ENCODE measurements around the gene CSNK1G1.

The CSNK1G1 gene

DNA sequence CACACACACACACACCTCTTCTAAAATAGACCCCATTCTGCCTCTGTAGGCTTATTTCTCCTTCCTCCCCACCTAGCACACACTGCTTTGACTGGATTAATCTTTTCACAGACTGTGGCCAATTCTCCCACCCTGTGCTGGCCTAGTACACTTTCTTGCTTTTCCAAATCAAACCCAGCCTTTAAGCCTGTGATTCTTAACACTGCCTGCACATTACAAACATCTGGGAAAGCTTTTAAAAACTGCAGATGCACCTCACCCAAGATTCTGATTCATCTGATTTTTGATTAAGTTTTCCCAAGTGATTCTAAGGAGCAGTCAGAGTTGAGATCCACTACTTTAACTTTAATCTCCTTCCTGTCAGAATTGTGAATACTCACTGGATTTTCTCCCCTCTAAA, 12.8 kb downstream of the CSNK1G1 start:
- TF ChIP-seq CTCF (IDR thresholded peaks at IDR 0.05) = no peak

- no peak for TF ChIP-seq CTCF (IDR thresholded peaks at IDR 0.05)
Measured at GRCh38 chr15:64341961-64342360, 14.0 kb downstream of the CSNK1G1 start.

DNA sequence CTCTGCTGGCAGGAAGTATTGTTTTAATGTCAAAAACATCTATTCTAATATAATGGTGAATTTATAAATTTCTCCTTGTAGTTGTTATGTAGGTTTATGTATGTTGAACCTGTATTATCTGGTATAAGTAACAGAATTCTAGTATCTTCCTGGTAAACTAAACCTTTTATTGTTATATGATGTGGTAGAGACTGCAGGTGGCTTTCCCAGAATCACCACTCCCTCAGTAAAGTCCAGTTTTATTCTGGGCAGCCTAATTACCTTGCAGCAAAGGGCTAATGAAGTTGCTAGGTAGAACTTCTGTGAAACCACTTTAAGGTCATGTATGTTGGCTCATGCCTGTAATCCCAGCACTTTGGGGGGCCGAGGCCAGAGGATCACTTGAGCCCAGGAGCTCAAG, 15.6 kb downstream of the CSNK1G1 start:
- TF ChIP-seq CTCF (IDR thresholded peaks at IDR 0.05) = no peak

GRCh38 chr15:64337761-64338160, 18.2 kb downstream of the CSNK1G1 start:
- TF ChIP-seq CTCF (IDR thresholded peaks at IDR 0.05) = no peak

DNA sequence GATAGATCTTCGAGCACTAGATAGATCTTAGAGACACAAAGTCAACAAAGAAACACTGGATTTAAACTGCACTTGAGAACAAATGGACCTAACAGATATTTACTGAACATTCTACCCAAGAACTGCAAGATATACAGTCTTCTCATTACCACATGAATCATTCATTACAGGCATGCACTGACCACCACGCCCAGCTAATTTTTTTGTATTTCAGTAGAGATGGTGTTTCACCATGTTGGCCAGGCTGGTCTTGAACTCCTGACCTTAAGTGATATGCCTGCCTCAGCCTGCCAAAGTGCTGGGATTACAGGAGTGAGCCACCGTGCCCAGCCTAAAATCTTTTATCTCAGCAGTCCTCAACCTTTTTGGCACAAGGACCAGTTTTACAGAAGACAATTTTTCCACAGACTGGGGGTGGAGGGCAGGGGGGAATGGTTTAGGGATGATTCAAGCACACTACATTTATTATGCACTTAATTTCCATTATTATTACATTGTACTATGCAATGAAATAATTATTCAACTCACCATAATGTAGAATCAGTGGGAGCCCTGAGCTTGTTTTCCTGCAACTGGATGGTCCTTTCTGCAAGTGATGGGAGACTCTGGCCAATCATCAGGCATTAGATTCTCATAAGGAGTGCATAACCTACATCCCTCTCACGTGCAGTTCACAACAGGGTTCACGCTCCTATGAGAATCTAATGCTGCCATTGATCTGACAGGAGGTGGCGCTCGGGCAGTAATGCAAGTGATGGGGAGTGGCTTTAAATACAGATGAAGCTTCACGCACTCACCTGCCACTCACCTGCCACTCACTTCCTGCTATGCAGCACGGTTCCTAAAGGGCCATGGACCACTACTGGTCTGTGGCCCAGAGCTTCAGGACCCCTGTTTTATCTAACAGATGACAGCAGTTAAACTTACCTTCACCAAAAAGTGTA, 21.7 kb downstream of the CSNK1G1 start:
- no peak for TF ChIP-seq CTCF (IDR thresholded peaks at IDR 0.05)

GRCh38 chr15:64333516-64333915, 22.5 kb downstream of the CSNK1G1 start:
- no peak for TF ChIP-seq CTCF (IDR thresholded peaks at IDR 0.05)

GRCh38 chr15:64324165-64324877, 31.7 kb downstream of the CSNK1G1 start:
- no peak for TF ChIP-seq CTCF (IDR thresholded peaks at IDR 0.05)

Data from LNCAP (cell line).